Cerebellar cortex (tissue), 1 donor: ENCODE results near the gene CCDC33.
"Not testable (repeated sequence)": the region's sequence is repeated elsewhere in the genome, so short reads cannot be mapped to it uniquely, and the experiment has no call there.

Experiments used
- DNase-seq: peaks from one replicate; pipeline ENCODE4 v3.0.0-alpha.2; 2015; ENCODE audit warnings: low spot score

The CCDC33 gene

GRCh38 chr15:74334127-74334526 is 98.0 kb downstream of the CCDC33 start:
- DNase-seq = no peak

DNA sequence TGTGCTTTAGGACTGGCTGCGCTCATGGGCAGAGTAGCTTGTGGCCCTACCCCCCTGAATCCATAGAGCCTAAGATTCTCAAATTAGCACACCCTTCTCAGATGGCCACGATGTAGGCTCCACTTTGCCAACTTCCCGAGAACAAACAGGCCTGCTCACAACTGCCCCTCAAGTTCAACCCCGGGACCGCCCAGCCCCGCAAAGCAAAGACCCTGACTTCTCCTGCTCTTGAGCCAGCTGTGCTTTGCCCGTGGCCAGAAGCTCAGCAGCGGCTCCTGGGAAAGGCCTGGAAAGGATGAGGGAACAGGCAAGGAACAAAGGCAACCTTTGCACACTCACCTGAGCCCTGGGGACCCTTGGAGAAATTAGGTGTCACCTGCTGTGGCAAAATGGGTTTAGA is 99.3 kb downstream of the CCDC33 start:
- DNase-seq = no peak

- DNase-seq = no peak
Observed at GRCh38 chr15:74336061-74337005, 100.2 kb downstream of the CCDC33 start.

DNA sequence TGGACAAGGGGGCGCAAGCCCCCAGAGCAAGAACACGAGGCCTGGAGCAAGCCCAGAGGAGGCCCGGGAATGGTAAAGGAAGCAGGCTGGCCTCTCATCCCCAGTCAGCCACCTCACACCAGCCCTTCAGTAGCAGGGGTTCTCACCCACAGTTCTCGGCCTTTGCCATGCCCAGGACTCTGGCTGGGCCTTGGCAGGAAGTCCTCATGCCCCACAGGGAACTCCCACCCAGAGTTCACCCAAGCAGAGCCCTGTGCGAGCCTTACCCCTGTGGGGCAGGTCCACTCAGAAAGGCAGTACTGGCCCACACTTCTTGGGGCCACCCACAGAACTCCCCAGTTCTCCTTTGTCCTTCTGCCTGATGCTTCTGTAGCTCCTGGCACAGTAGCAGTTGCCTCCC is 101.0 kb downstream of the CCDC33 start:
- no peak for DNase-seq

- no peak for DNase-seq
Observed at GRCh38 chr15:74337607-74338211, 101.6 kb downstream of the CCDC33 start.

DNA sequence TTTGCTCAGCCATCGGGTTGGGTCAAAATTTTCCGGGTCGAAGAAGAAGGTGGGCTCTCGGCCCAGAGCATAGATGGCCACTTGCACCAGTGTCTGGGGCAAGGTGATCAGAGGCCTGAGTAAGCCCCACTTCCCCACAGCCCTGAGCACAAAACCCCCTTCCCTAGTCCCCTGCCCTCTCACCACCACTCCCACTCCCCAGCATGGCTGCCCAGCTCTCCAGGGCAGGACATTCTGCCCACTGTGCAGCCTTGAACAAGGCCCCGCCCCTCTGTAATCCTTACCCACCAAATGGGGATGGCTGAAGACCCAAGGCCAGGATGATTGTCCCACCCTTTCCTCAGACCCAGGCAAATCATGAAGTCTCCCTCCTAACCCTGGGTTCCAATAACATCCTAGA is 102.5 kb downstream of the CCDC33 start:
- DNase-seq = no peak

DNA sequence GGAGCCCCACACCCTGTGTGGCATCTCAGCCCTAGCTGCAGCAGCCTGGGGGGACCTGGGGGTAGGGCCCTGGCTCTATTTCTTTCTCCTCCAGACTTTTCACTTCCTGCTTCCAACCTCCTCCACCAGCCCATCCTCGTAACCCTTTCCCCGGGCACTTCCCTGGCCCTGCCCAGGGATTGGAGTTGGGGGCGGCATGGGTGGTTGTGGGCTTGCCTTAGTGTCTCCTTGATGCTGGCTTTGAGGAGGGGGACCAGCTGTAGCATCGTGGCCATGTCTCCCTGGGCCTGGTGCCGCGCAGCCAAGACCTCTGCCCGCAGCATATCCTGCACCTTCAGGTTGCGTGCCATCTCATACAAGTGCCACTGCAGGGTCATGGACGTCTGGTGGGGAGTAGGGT is 103.2 kb downstream of the CCDC33 start:
- DNase-seq = no peak

DNA sequence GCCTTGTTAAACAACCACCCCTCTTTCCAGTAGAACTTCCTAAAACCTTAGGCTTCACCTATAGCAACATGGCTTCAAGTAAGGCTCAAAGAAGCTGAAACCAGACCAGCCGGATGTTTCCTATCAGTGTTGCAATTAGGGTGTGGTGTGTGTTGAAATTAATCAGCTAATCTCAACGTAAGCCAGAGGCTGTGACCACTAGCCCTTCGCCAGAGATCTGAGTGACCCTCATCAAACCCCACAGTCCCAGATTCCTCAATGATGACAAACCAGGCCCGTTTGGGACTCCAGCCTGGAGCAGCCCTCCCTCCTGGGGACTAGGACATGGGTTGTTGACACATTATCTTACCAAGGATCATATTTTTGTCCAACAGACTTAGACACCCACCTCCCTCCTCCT is 104.0 kb downstream of the CCDC33 start:
- no peak for DNase-seq

GRCh38 chr15:74343127-74343796 is 107.1 kb downstream of the CCDC33 start:
- DNase-seq = no peak

- DNase-seq = no peak
Observed at GRCh38 chr15:74343797-74344127, 107.6 kb downstream of the CCDC33 start.

- no peak for DNase-seq
Observed at GRCh38 chr15:74345051-74345450, 108.9 kb downstream of the CCDC33 start.

DNA sequence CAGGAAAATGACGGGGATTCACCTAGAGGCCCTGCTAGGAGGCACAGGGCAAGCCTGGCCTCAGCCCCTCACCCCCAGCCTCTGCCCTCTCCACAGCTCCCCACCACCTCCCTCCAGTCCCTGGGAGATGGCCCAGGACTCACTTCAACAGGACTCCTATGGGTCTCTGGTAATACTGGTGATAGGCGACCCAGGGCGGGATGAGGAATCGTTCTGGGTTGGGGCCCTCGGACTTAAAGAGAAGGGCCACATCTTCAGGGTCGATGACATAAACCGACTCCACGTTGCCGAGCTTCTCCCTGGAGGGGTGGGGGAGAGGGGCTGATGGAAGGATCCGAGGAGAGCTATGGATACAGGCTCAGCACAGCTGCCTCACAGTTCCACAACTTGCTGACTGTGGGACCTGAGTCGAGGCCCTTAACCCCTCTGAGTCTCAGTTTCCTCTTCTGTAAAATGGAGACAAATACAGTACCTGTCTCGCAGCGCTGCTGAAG is 111.7 kb downstream of the CCDC33 start:
- DNase-seq = no peak

DNA sequence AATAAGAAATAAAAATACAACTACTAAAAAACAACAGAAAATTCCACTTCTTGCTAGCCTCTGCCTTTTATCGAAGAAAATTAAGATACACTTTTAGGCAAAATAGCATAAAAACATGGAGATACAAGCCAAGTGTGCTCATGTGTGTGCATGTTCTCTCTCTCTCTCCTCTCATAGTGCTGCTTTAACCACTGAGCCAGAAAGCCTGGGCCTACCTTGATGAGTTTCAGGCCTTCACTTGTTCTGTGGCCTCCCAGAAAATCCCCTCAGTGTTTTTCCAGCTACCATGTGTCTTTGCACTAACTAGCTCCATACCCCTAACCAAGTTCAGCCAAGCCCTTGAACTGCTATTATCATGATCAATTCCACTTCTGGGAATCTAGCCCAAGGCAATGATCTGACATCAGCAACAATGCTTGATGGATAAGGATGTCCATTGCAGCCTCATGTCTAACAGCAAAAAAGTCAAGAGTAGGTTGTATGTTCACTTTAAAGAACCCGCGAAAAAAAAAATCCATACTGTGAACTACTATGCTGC is 113.2 kb downstream of the CCDC33 start:
- no peak for DNase-seq

DNA sequence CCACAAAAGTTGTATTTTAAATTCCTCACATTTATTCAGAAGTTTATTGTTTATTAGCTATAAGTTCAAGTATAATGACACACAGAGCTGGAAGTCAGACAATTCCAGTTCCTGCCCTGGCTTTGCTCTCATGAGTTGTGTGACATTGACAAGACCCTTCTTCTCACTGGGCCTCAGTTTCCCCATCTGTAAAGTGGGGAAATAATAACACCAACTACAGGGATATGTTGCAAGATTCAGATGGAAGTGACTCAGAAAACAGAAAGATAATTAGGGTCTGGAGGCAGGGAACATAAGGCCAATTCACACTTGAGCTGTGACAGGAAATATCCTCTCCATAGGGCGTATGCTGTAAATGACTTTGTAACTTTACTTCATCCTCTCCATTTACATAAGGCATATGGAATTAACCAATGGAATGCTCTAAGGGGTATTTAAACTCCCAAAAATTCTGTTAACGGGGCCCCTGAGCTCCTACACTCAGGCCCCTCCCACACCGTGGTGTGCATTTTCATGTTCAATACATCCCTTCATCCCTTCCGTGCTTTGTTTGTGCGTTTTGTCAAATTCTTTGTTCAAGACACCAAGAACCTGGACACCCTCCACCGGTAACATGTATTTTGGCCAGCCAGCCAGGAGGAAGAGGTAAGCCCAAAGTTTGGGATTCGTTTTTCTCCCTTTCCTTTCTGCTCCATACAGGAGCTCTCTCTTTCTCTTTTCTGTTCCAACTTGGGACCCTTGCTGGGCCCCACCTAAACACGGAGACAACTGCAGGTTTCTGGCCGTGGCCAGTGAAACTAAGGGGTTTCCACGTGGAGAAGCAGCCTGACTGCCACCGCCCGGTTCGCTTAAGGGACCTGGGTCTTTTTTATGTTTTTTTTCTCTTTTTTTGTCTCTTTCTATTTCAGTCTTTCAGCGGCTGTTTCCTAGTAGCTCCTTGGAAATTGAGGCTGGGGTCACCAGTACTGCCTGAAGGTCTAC is 114.5 kb downstream of the CCDC33 start:
- DNase-seq = no peak

DNA sequence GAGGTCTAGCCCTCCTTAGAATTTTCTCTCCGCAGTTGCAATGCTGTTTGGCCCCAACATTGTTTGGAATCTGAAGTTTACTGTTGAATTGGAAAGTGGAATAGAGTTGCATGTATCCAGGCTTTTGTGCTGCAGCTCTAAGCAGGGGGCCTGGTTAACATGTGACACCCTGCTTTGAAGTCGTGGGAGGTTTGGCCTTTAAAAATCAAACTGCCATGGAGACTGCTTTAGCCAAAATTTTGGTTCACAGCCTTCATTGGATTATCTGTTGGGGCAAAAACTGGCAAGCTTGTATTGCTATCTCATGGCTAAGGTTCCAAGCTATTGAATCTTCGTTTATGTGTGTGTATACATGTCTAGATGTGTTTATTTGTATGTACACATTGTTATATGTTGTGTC is 115.5 kb downstream of the CCDC33 start:
- no peak for DNase-seq

DNA sequence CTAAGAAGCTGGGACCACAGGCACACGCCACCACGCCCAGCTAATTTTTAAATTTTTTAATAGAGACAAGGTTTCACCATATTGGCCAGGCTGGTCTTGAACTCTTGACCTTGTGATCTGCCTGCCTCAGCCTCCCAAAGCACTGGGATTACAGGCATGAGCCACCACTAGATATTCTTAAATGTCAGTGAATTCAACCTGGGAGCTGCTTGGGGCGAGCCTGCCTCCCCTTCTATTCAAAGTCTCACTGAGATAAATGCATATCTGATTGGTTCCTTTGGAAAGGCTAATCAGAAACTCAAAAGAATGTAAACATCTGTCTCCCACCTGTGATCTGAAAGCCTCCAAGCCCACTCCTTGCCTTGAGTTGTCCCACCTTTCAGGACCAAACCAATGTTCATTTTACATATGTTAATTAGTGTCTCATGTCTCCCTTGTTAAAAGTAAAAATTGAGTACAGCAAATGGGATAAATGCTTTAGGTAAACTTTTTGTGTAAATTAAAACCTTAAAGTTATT is 116.3 kb downstream of the CCDC33 start:
- no peak for DNase-seq

DNA sequence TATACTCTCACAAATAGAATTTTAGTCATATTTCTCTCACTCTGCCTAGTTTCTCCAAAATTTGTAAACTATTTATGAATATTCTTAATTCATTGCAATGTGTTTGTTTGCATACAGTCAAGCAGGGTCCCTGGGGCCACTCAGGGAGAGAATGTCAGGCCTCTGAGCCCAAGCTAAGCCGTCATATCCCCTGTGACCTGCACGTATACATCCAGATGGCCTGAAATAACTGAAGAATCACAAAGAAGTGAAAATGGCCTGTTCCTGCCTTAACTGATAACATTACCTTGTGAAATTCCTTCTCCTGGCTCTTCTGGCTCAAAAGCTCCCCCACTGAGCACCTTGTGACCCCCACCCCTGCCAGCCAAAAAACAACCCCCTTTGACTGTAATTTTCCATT is 117.9 kb downstream of the CCDC33 start:
- DNase-seq = not testable (repeated sequence)

GRCh38 chr15:74356050-74356449 is 119.9 kb downstream of the CCDC33 start:
- not testable (repeated sequence) for DNase-seq

DNA sequence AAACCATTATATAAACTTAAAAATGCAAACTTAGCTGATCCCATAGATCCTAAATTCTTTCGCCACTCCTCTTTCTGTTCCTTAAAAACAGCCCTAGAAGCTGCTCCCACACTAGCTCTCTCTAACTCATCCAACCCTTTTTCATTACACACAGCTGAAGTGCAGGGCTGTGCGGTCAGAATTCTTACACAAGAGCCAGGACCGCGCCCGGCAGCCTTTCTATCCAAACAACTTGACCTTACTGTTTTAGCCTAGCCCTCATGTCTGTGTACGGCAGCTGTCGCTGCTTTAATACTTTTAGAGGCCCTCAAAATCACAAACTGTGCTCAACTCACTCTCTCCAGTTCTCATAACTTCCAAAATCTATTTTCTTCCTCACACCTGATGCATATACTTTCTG is 121.4 kb downstream of the CCDC33 start:
- not testable (repeated sequence) for DNase-seq

GRCh38 chr15:74359376-74359775 is 123.2 kb downstream of the CCDC33 start:
- DNase-seq = peak; percentile 54

DNA sequence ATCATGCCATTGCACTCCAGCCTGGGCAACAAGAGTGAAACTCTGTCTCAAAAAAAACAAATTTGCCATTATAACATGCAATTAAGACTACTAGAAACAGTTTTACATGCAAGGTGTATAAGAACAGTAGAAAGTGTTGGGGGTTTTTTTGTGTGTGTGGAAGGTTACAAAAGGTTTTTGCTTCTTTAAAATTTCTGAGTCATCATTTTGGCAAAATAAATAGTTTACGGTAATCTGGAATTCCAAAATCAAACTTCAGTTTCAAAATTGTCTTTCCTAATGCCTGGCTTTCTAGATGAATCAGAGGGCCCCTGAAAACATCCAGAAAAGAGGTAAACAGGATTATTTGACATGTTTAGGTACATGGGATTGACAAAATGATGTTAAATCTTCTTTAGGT is 124.7 kb downstream of the CCDC33 start:
- DNase-seq = not testable (repeated sequence)
